Mesendoderm (in vitro differentiated cells): ENCODE measurements around the gene RABGAP1.

ENCODE experiments used
- DNase-seq: peaks from one replicate; pipeline ENCODE4 v3.0.0; 2013
- H2AK5ac ChIP-seq: 2 replicates; pipeline ENCODE4 v1.6.1; 2013; ENCODE audit warnings: low read length, inconsistent platforms
- H2BK120ac ChIP-seq: 2 replicates; pipeline ENCODE4 v1.6.1; 2013; ENCODE audit warnings: low read depth, mild to moderate bottlenecking, low read length, moderate library complexity, mixed read lengths
- H2BK15ac ChIP-seq: replicated peaks from 2 replicates; pipeline ENCODE4 v1.6.1; 2013; ENCODE audit warnings: low read depth, mild to moderate bottlenecking, moderate library complexity
- H2BK5ac ChIP-seq: 2 replicates; pipeline ENCODE4 v1.6.1; 2013; ENCODE audit warnings: low read length, inconsistent platforms
- H3K18ac ChIP-seq: 2 replicates; pipeline ENCODE4 v1.6.1; 2013; ENCODE audit warnings: mild to moderate bottlenecking, low read length, mixed read lengths
- H3K23ac ChIP-seq: one replicate; pipeline ENCODE4 v1.6.1; 2013; ENCODE audit warnings: low read length
- H3K27ac ChIP-seq: 2 replicates; pipeline ENCODE4 v1.5.1; 2013; ENCODE audit warnings: low read depth, mild to moderate bottlenecking, inconsistent platforms, low read length, moderate library complexity
- H3K27me3 ChIP-seq: 2 replicates; pipeline ENCODE4 v1.6.1; 2013; ENCODE audit warnings: low read length, control low read depth, mild to moderate bottlenecking, inconsistent platforms; ENCODE audit not compliant: insufficient read depth, poor library complexity
- H3K36me3 ChIP-seq: 2 replicates; pipeline ENCODE4 v1.6.1; 2013; ENCODE audit warnings: low read length, inconsistent platforms; ENCODE audit not compliant: control insufficient read depth, insufficient read depth
- H3K4ac ChIP-seq: one replicate; pipeline ENCODE4 v1.6.1; 2013; ENCODE audit warnings: low read depth, mild to moderate bottlenecking, low read length, moderate library complexity
- H3K4me1 ChIP-seq: 2 replicates; pipeline ENCODE4 v1.6.1; 2013; ENCODE audit warnings: low read depth, low read length, inconsistent platforms; ENCODE audit not compliant: control insufficient read depth
- H3K4me2 ChIP-seq: 2 replicates; pipeline ENCODE4 v1.6.1; 2013; ENCODE audit warnings: low read length
- H3K4me3 ChIP-seq: 2 replicates; pipeline ENCODE4 v1.5.1; 2013; ENCODE audit warnings: mild to moderate bottlenecking, low read length
- H3K56ac ChIP-seq: one replicate; pipeline ENCODE4 v1.6.1; 2013; ENCODE audit warnings: low read length
- H3K79me1 ChIP-seq: 2 replicates; pipeline ENCODE4 v1.6.1; 2013; ENCODE audit warnings: low read length, inconsistent platforms
- H3K79me2 ChIP-seq: 2 replicates; pipeline ENCODE4 v1.6.1; 2013; ENCODE audit warnings: mild to moderate bottlenecking, low read length; ENCODE audit not compliant: control insufficient read depth, insufficient read depth
- H3K9ac ChIP-seq: 2 replicates; pipeline ENCODE4 v1.6.1; 2013; ENCODE audit warnings: low read length, inconsistent platforms
- H4K5ac ChIP-seq: one replicate; pipeline ENCODE4 v1.6.1; 2013; ENCODE audit warnings: low read length
- H4K8ac ChIP-seq: one replicate; pipeline ENCODE4 v1.6.1; 2013; ENCODE audit warnings: low read depth, mild to moderate bottlenecking, control low read depth, low read length, moderate library complexity
- WGBS: extraction: QIAGEN DNeasy Blood & Tissue Kit; methylation state at CpG from one replicate; pipeline ENCODE4 v1.1.7; 2013; ENCODE audit warnings: low lambda C conversion rate, missing lambda C conversion rate; ENCODE audit not compliant: insufficient coverage; ENCODE audit errors: extremely low coverage; 5-methylcytosine and 5-hydroxymethylcytosine counted together

RABGAP1 gene

GRCh38 chr9:122948313-122948712, 7.5 kb downstream of the RABGAP1 start:
- Histone ChIP-seq H3K4me2 (no peak overlapping the region), H2BK5ac (no peak overlapping the region), H3K4ac (no peak overlapping the region), H3K79me1 (peaks cover 3% of the 10 kb centered on the region), H3K4me1 (no peaks in the 10 kb centered on the region), H3K9ac (no peak overlapping the region), H2BK15ac (no peak overlapping the region), H2AK5ac (no peak overlapping the region), H4K8ac (no peak overlapping the region), H4K5ac (no peak overlapping the region), H3K56ac (no peak overlapping the region), H3K79me2 (peaks cover 50% of the 10 kb centered on the region), H3K27ac (no peak overlapping the region), H2BK120ac (no peak overlapping the region), H3K4me3 (no peak overlapping the region), H3K23ac (no peak overlapping the region), H3K27me3 (no peaks in the 10 kb centered on the region), H3K18ac (no peak overlapping the region), H3K36me3 (no peaks in the 10 kb centered on the region)
- WGBS = no CpG with 5 or more reads among the region's 3 CpGs
- DNase-seq = no peak

- H3K79me2 ChIP-seq = peaks cover 48% of the 10 kb centered on the region
- peaks cover 3% of the 10 kb centered on the region for H3K79me1 ChIP-seq
- no peaks in the 10 kb centered on the region for H3K36me3 ChIP-seq
- no peak overlapping the region for H2BK120ac ChIP-seq
- H4K8ac ChIP-seq = no peak overlapping the region
- no peak overlapping the region for H3K4ac ChIP-seq
- no peak overlapping the region for H3K27ac ChIP-seq
- H2AK5ac ChIP-seq = no peak overlapping the region
- no peak overlapping the region for H3K56ac ChIP-seq
- no peaks in the 10 kb centered on the region for H3K4me1 ChIP-seq
- WGBS = no CpG with 5 or more reads among the region's 1 CpG
- H2BK15ac ChIP-seq = no peak overlapping the region
- H3K9ac ChIP-seq = no peak overlapping the region
- no peak for DNase-seq
- no peak overlapping the region for H3K4me3 ChIP-seq
- no peak overlapping the region for H3K18ac ChIP-seq
- no peak overlapping the region for H2BK5ac ChIP-seq
- H3K23ac ChIP-seq = no peak overlapping the region
- H3K27me3 ChIP-seq = no peaks in the 10 kb centered on the region
- H4K5ac ChIP-seq = no peak overlapping the region
- no peak overlapping the region for H3K4me2 ChIP-seq
Observed at GRCh38 chr9:122949696-122950095, 8.9 kb downstream of the RABGAP1 start.

- no peak overlapping the region for H2BK15ac ChIP-seq
- H3K4me2 ChIP-seq = no peak overlapping the region
- H3K27me3 ChIP-seq = no peaks in the 10 kb centered on the region
- no peak overlapping the region for H3K56ac ChIP-seq
- peaks cover 45% of the 10 kb centered on the region for H3K79me2 ChIP-seq
- no peak for DNase-seq
- no peak overlapping the region for H3K23ac ChIP-seq
- no peak overlapping the region for H3K18ac ChIP-seq
- no CpG with 5 or more reads among the region's 3 CpGs for WGBS
- no peak overlapping the region for H2AK5ac ChIP-seq
- no peaks in the 10 kb centered on the region for H3K36me3 ChIP-seq
- no peak overlapping the region for H3K4me3 ChIP-seq
- no peaks in the 10 kb centered on the region for H3K4me1 ChIP-seq
- H2BK120ac ChIP-seq = no peak overlapping the region
- no peak overlapping the region for H4K5ac ChIP-seq
- no peak overlapping the region for H4K8ac ChIP-seq
- peaks cover 5% of the 10 kb centered on the region for H3K79me1 ChIP-seq
- H3K9ac ChIP-seq = no peak overlapping the region
- no peak overlapping the region for H2BK5ac ChIP-seq
- H3K27ac ChIP-seq = no peak overlapping the region
- H3K4ac ChIP-seq = no peak overlapping the region
Observed at GRCh38 chr9:122950263-122950662, 9.4 kb downstream of the RABGAP1 start.

GRCh38 chr9:122951056-122951455, 10.2 kb downstream of the RABGAP1 start:
- Histone ChIP-seq H4K8ac (no peak overlapping the region), H2BK120ac (no peak overlapping the region), H3K27ac (no peak overlapping the region), H2BK5ac (no peak overlapping the region), H3K4ac (no peak overlapping the region), H3K56ac (no peak overlapping the region), H2BK15ac (no peak overlapping the region), H3K4me1 (no peaks in the 10 kb centered on the region), H3K4me2 (no peak overlapping the region), H3K9ac (no peak overlapping the region), H3K27me3 (no peaks in the 10 kb centered on the region), H4K5ac (no peak overlapping the region), H3K79me1 (peaks cover 5% of the 10 kb centered on the region), H3K23ac (no peak overlapping the region), H2AK5ac (no peak overlapping the region), H3K79me2 (peaks cover 43% of the 10 kb centered on the region), H3K36me3 (no peaks in the 10 kb centered on the region), H3K4me3 (no peak overlapping the region), H3K18ac (no peak overlapping the region)
- no peak for DNase-seq
- 100% methylated on average over 1 of the region's 1 CpG for WGBS

GRCh38 chr9:122954253-122954691, 13.5 kb downstream of the RABGAP1 start:
- Histone ChIP-seq H3K4ac (no peak overlapping the region), H3K36me3 (no peaks in the 10 kb centered on the region), H3K18ac (no peak overlapping the region), H2BK15ac (no peak overlapping the region), H2AK5ac (no peak overlapping the region), H4K8ac (no peak overlapping the region), H3K27me3 (no peaks in the 10 kb centered on the region), H3K27ac (no peak overlapping the region), H3K9ac (no peak overlapping the region), H3K79me2 (peaks cover 25% of the 10 kb centered on the region), H4K5ac (no peak overlapping the region), H3K56ac (no peak overlapping the region), H2BK120ac (no peak overlapping the region), H2BK5ac (no peak overlapping the region), H3K4me3 (no peak overlapping the region), H3K4me1 (no peaks in the 10 kb centered on the region), H3K4me2 (no peak overlapping the region), H3K79me1 (peaks cover 3% of the 10 kb centered on the region), H3K23ac (no peak overlapping the region)
- no peak for DNase-seq

GRCh38 chr9:122955961-122956360, 15.1 kb downstream of the RABGAP1 start:
- H3K4me2 ChIP-seq = no peak overlapping the region
- no peak overlapping the region for H3K27ac ChIP-seq
- no peak overlapping the region for H3K18ac ChIP-seq
- H3K79me2 ChIP-seq = peaks cover 19% of the 10 kb centered on the region
- peaks cover 3% of the 10 kb centered on the region for H3K79me1 ChIP-seq
- no peak overlapping the region for H2BK15ac ChIP-seq
- H2AK5ac ChIP-seq = no peak overlapping the region
- no peak overlapping the region for H4K8ac ChIP-seq
- H3K36me3 ChIP-seq = no peaks in the 10 kb centered on the region
- H3K27me3 ChIP-seq = no peaks in the 10 kb centered on the region
- no peak overlapping the region for H3K56ac ChIP-seq
- no peak overlapping the region for H4K5ac ChIP-seq
- H3K4me3 ChIP-seq = no peak overlapping the region
- DNase-seq = no peak
- H3K4me1 ChIP-seq = no peaks in the 10 kb centered on the region
- H3K4ac ChIP-seq = no peak overlapping the region
- H2BK120ac ChIP-seq = no peak overlapping the region
- no peak overlapping the region for H2BK5ac ChIP-seq
- H3K23ac ChIP-seq = no peak overlapping the region
- H3K9ac ChIP-seq = no peak overlapping the region
